ENCODE results near the gene PTPRU.

DNA sequence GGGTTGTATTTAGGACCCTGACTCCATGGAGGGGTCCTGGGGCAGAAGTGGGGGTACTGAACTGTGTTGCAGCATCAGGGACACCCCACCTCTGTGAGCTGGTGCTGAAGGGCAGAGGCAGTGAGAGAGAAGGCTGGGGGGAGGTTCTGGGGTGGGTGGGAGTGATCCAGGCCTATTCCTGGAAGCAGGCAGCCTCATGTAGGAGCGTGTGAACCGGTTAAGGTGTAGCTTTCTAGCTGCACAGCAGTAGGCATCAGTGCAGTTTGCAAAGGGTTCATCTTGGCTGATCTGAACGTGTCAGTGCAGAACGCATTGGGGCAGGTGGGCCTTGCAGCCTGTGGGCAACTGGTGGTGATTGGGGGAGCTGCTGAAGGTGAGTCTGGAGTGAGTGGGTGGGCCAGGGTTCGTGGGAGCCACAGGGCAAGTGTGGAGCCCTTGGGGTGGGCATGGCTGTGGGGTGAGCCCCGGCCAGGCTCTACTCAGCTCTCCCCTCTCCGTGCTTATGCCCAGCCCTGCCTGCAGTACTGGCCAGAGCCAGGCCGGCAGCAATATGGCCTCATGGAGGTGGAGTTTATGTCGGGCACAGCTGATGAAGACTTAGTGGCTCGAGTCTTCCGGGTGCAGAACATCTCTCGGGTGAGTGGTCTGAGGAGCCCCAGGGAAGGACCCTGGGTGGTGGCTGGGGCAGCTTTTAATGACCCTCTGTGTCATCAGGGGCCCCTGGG, 86.7 kb downstream of the PTPRU start:
- TF ChIP-seq, protein P1, sequence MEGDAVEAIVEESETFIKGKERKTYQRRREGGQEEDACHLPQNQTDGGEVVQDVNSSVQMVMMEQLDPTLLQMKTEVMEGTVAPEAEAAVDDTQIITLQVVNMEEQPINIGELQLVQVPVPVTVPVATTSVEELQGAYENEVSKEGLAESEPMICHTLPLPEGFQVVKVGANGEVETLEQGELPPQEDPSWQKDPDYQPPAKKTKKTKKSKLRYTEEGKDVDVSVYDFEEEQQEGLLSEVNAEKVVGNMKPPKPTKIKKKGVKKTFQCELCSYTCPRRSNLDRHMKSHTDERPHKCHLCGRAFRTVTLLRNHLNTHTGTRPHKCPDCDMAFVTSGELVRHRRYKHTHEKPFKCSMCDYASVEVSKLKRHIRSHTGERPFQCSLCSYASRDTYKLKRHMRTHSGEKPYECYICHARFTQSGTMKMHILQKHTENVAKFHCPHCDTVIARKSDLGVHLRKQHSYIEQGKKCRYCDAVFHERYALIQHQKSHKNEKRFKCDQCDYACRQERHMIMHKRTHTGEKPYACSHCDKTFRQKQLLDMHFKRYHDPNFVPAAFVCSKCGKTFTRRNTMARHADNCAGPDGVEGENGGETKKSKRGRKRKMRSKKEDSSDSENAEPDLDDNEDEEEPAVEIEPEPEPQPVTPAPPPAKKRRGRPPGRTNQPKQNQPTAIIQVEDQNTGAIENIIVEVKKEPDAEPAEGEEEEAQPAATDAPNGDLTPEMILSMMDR (IDR thresholded peaks at IDR 0.05), result no peak
- no peak for TF ChIP-seq POLR2A (IDR thresholded peaks at IDR 0.05)
- TF ChIP-seq POLR2AphosphoS5 (IDR thresholded peaks at IDR 0.05), result no peak
- no peak for TF ChIP-seq EP300 (IDR thresholded peaks at IDR 0.05; ENCODE audit: low read depth)

Measured in transverse colon (tissue), 4 donors.